ENCODE measurements around the gene ATP6V1F. TPM values are rescaled to one million over a fixed set of nuclear protein-coding genes. Genes with fewer than 3 reads are reported as not detected.

The ATP6V1F gene
- polyA plus RNA-seq, 1 donor (not counting 4 experiments of a cell fraction or from before 2014, with no cell fraction given): 263 TPM

DNA sequence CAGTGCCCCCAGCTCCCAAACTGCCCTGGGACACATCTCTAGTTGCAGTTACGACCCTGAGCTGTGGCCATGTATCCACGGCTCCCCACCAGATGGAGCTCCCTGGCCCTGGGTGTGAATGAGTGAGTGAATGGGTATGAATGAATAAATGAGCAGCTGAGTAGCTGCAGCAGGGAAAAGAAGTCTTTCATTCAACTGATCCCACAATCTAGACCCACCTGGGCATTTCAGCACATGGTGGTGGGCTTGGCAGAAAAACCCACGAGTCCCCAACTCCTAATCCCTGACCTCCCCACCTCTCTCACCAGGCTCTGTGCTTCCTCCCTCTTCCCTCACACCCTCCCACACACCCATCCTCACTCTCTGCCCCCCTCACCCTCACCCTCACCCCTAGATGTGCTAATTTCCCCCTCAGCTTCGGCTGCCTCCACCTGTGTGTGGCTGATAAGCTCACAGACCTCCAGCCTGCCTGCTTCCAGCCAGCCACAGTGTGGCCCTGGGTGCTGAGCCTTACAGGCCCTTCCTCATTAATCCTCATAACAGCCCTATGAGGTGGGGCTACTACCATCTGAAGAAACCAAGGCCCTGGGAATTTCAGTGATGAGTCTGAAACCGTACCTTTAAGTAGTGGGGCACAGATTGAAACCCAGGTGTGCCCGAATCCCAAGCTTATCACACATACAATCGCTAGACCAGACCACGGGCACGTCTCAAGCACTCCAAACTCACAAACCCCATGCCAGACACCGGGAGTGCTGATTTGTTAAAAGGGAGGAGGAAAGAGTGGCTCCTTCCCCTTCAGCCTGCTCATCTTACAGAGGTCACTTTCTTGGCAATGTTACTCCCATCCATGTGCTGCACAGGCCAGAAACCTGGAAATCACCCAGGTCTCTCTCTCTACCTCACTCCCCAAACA lies 2.2 kb upstream of the ATP6V1F start:
- Histone ChIP-seq H3K79me2 (ENCODE audit: control insufficient read depth, insufficient read depth, low read length) (peaks cover 27% of the 10 kb centered on the region), H3K27me3 (ENCODE audit: control insufficient read depth, extremely low read depth, insufficient read depth, low read length) (no peaks in the 10 kb centered on the region), H3K36me3 (ENCODE audit: control insufficient read depth in 2 of 2, extremely low read depth in 1 of 2, insufficient read depth in 2 of 2, low read length in 2 of 2) (peaks cover 5 to 7% of the 10 kb centered on the region in 2 experiments), H3K9me1 (ENCODE audit: control insufficient read depth, extremely low read depth, insufficient read depth, low read length) (no peaks in the 10 kb centered on the region), H4K20me1 (ENCODE audit: control insufficient read depth, extremely low read depth, insufficient read depth, low read length) (no peaks in the 10 kb centered on the region), H2AFZ (ENCODE audit: control insufficient read depth, low read length) (no peak overlapping the region), H3K4me3 (ENCODE audit: control insufficient read depth in 2 of 3, extremely low read depth in 1 of 3, insufficient read depth in 2 of 3, low read depth in 1 of 3, low read length in 3 of 3) (no peak overlapping the region), H3K4me1 (ENCODE audit: control insufficient read depth, extremely low read depth, insufficient read depth, low read length) (peaks cover 14% of the 10 kb centered on the region), H3K9ac (ENCODE audit: control insufficient read depth, extremely low read depth, insufficient read depth, low read length) (no peak overlapping the region), H3K9me3 (ENCODE audit: control insufficient read depth, low read depth, low read length) (no peaks in the 10 kb centered on the region), H3K4me2 (ENCODE audit: control insufficient read depth, extremely low read depth, insufficient read depth, low read depth, low read length) (no peak overlapping the region), H3K27ac (ENCODE audit: control insufficient read depth, insufficient read depth, low read length) (no peak overlapping the region)
- dilution Hi-C loops (cut with MboI; ENCODE audit: extremely low pct_ligation_motif_present, low sequenced_read_pairs): no loop called here
- TF ChIP-seq, protein P1, sequence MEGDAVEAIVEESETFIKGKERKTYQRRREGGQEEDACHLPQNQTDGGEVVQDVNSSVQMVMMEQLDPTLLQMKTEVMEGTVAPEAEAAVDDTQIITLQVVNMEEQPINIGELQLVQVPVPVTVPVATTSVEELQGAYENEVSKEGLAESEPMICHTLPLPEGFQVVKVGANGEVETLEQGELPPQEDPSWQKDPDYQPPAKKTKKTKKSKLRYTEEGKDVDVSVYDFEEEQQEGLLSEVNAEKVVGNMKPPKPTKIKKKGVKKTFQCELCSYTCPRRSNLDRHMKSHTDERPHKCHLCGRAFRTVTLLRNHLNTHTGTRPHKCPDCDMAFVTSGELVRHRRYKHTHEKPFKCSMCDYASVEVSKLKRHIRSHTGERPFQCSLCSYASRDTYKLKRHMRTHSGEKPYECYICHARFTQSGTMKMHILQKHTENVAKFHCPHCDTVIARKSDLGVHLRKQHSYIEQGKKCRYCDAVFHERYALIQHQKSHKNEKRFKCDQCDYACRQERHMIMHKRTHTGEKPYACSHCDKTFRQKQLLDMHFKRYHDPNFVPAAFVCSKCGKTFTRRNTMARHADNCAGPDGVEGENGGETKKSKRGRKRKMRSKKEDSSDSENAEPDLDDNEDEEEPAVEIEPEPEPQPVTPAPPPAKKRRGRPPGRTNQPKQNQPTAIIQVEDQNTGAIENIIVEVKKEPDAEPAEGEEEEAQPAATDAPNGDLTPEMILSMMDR (optimal IDR thresholded peaks at IDR 0.05 in 1 of 3, IDR thresholded peaks at IDR 0.05 in 1 of 3, conservative IDR thresholded peaks at IDR 0.05 in 1 of 3; ENCODE audit: extremely low read depth in 1 of 3, insufficient read depth in 2 of 3, low read length in 3 of 3): peak; percentile 14 to 57 (median 18)
- no peak for TF ChIP-seq EZH2 (IDR thresholded peaks at IDR 0.05; ENCODE audit: low read length)
- no peak for FAIRE-seq
- no peak for DNase-seq (ENCODE audit: low read depth, low spot score)

DNA sequence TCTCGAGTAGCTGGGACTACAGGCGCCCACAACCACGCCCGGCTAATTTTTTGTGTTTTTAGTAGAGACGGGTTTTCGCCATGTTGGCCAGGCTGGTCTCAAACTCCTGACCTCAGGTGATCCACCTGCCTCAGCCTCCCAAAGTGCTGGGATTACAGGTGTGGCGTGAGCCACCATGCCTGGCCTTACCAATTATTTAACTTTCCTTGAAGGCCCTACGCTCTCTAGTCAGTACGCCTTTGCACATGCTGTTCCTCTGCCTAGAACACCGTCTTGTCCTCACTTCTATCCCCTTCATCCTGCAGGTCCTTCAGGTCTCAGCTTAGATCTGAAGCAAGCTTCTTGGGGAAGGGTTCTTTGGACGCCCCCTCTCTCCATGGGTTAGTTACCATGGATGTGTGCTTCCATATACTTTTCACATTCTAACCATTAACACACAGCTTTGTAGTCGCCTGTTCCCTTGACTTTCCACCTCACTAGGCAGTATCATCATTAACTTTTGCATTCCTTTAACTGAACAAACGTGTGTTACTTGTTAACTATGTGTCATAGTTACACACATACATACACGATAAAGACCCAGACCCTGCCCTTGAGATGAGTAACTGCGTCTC lies 592 bp upstream of the ATP6V1F start:
- FAIRE-seq: peak; percentile 26
- no peaks in the 10 kb centered on the region for H3K27me3 ChIP-seq (ENCODE audit: control insufficient read depth, extremely low read depth, insufficient read depth, low read length)
- peaks cover 10 to 17% of the 10 kb centered on the region in 2 experiments for H3K36me3 ChIP-seq (ENCODE audit: control insufficient read depth in 2 of 2, extremely low read depth in 1 of 2, insufficient read depth in 2 of 2, low read length in 2 of 2)

More for the DNA sequence above, 592 bp upstream of the ATP6V1F start:
- H4K20me1 ChIP-seq (ENCODE audit: control insufficient read depth, extremely low read depth, insufficient read depth, low read length): no peaks in the 10 kb centered on the region
- peak overlapping the region; percentile 80 for H3K27ac ChIP-seq (ENCODE audit: control insufficient read depth, insufficient read depth, low read length)
- peak overlapping the region; percentile 98 for H2AFZ ChIP-seq (ENCODE audit: control insufficient read depth, low read length)
- DNase-seq (ENCODE audit: low read depth, low spot score): no peak
- H3K4me1 ChIP-seq (ENCODE audit: control insufficient read depth, extremely low read depth, insufficient read depth, low read length): peaks cover 18% of the 10 kb centered on the region
- dilution Hi-C loops (cut with MboI; ENCODE audit: extremely low pct_ligation_motif_present, low sequenced_read_pairs): no loop called here
- H3K9me1 ChIP-seq (ENCODE audit: control insufficient read depth, extremely low read depth, insufficient read depth, low read length): no peaks in the 10 kb centered on the region
- H3K9me3 ChIP-seq (ENCODE audit: control insufficient read depth, low read depth, low read length): no peaks in the 10 kb centered on the region
- H3K79me2 ChIP-seq (ENCODE audit: control insufficient read depth, insufficient read depth, low read length): peaks cover 32% of the 10 kb centered on the region
- H3K4me3 ChIP-seq (ENCODE audit: control insufficient read depth in 2 of 3, extremely low read depth in 1 of 3, insufficient read depth in 2 of 3, low read depth in 1 of 3, low read length in 3 of 3): peak overlapping the region; percentile 63 to 94 (median 87)
- peak overlapping the region; percentile 93 for H3K4me2 ChIP-seq (ENCODE audit: control insufficient read depth, extremely low read depth, insufficient read depth, low read depth, low read length)
- peak overlapping the region; percentile 91 for H3K9ac ChIP-seq (ENCODE audit: control insufficient read depth, extremely low read depth, insufficient read depth, low read length)
- TF ChIP-seq, protein P1 (optimal IDR thresholded peaks at IDR 0.05 in 1 of 3, IDR thresholded peaks at IDR 0.05 in 1 of 3, conservative IDR thresholded peaks at IDR 0.05 in 1 of 3; ENCODE audit: extremely low read depth in 1 of 3, insufficient read depth in 2 of 3, low read length in 3 of 3): no peak
- TF ChIP-seq EZH2 (IDR thresholded peaks at IDR 0.05; ENCODE audit: low read length): no peak
